Loucy (cell line): Measurements from ENCODE around the gene TTF2.

ENCODE experiments used
- H2AFZ ChIP-seq: fragments of 200-600 bp; sonication (generic); 2 replicates; pipeline ENCODE4 v1.6.0; 2016; ENCODE audit warnings: antibody characterized with exemption, mild to moderate bottlenecking, low read length, moderate library complexity
- H3F3A ChIP-seq: fragments of 200-600 bp; 2 replicates; pipeline ENCODE4 v1.6.0; 2016; ENCODE audit warnings: antibody characterized with exemption, low read depth, mild to moderate bottlenecking
- H3K27me3 ChIP-seq: fragments of 200-600 bp; sonication (generic); 2 replicates; pipeline ENCODE4 v1.6.1; 2014; ENCODE audit warnings: low read length, mild to moderate bottlenecking; ENCODE audit not compliant: insufficient read depth, poor library complexity, severe bottlenecking
- H3K36me3 ChIP-seq: fragments of 200-600 bp; sonication (generic); 2 replicates; pipeline ENCODE4 v1.6.1; 2016; ENCODE audit warnings: low read length; ENCODE audit not compliant: insufficient read depth
- H3K4me1 ChIP-seq: fragments of 200-600 bp; sonication (generic); 2 replicates; pipeline ENCODE4 v1.5.1; 2014; ENCODE audit warnings: low read length, mild to moderate bottlenecking; ENCODE audit not compliant: insufficient read depth, poor library complexity, severe bottlenecking
- H3K4me2 ChIP-seq: fragments of 200-600 bp; sonication (generic); 2 replicates; pipeline ENCODE4 v1.6.0; 2014; ENCODE audit warnings: antibody characterized with exemption, low read length, low read depth, mild to moderate bottlenecking; ENCODE audit not compliant: poor library complexity, severe bottlenecking
- H3K4me3 ChIP-seq: fragments of 200-600 bp; sonication (generic); 2 replicates; pipeline ENCODE4 v1.5.1; 2014; ENCODE audit warnings: low read length, mild to moderate bottlenecking, mixed read lengths; ENCODE audit not compliant: poor library complexity, severe bottlenecking
- H3K79me2 ChIP-seq: fragments of 200-600 bp; sonication (generic); 2 replicates; pipeline ENCODE4 v1.6.1; 2014; ENCODE audit warnings: low read length; ENCODE audit not compliant: insufficient read depth
- H3K9ac ChIP-seq: fragments of 200-600 bp; sonication (generic); 2 replicates; pipeline ENCODE4 v1.6.0; 2014; ENCODE audit warnings: mild to moderate bottlenecking, low read depth, low read length, moderate library complexity; ENCODE audit not compliant: poor library complexity, severe bottlenecking
- H3K9me2 ChIP-seq: fragments of 200-600 bp; sonication (generic); replicated peaks from 2 replicates; pipeline ENCODE4 v1.6.1; 2016; ENCODE audit warnings: low read depth, low read length, mixed read lengths
- H3K9me3 ChIP-seq: fragments of 200-600 bp; sonication (generic); 2 replicates; pipeline ENCODE4 v1.6.1; 2014; ENCODE audit warnings: mild to moderate bottlenecking, antibody characterized with exemption, low read length, low read depth; ENCODE audit not compliant: insufficient read depth
- H4K20me1 ChIP-seq: fragments of 200-600 bp; sonication (generic); 2 replicates; pipeline ENCODE4 v1.6.0; 2014; ENCODE audit warnings: antibody characterized with exemption, low read length, mild to moderate bottlenecking; ENCODE audit not compliant: insufficient read depth, poor library complexity, severe bottlenecking
- EZH2phosphoT487 ChIP-seq: fragments of 200-600 bp; IDR thresholded peaks from 2 replicates; pipeline ENCODE4 v1.6.1; 2018; ENCODE audit warnings: antibody characterized with exemption, mild to moderate bottlenecking, moderate library complexity, borderline replicate concordance
- TF ChIP-seq, protein P1 (sequence below): fragments of 200-600 bp; sonication (generic); conservative IDR thresholded peaks from 2 replicates; pipeline ENCODE4 v1.5.1; 2014; ENCODE audit warnings: mild to moderate bottlenecking, antibody characterized with exemption, low read length

TTF2 gene

DNA sequence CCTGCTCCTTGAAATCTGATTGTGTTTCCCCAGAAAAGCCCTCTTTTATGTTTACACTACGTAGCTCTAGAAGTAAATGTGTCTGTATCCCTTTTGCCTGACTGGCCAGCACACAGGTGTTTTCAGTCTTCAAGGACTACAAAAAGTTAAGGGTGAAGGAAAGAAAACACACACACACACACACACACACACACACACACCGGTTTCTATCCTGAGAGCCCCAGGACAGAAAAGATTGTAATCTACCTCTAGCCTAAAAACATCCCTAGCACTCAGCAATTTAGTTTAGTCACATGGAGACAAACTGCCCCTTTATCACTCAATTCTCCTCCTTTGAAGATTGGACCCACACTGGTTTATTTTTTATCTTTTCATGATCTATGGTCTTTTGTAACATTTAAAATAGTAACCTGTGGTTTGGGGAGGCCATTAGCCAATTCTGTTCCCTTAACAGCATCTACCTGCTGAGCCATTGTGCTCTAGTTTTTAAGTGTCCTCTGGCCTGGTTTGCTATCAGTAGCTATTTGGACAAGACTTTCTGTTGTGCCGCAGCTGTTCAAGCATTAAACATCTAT, 77.2 kb downstream of the TTF2 start:
- H4K20me1 ChIP-seq: no peaks in the 10 kb centered on the region
- H3K9me3 ChIP-seq: no peaks in the 10 kb centered on the region
- TF ChIP-seq, protein P1, sequence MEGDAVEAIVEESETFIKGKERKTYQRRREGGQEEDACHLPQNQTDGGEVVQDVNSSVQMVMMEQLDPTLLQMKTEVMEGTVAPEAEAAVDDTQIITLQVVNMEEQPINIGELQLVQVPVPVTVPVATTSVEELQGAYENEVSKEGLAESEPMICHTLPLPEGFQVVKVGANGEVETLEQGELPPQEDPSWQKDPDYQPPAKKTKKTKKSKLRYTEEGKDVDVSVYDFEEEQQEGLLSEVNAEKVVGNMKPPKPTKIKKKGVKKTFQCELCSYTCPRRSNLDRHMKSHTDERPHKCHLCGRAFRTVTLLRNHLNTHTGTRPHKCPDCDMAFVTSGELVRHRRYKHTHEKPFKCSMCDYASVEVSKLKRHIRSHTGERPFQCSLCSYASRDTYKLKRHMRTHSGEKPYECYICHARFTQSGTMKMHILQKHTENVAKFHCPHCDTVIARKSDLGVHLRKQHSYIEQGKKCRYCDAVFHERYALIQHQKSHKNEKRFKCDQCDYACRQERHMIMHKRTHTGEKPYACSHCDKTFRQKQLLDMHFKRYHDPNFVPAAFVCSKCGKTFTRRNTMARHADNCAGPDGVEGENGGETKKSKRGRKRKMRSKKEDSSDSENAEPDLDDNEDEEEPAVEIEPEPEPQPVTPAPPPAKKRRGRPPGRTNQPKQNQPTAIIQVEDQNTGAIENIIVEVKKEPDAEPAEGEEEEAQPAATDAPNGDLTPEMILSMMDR: no peak
- TF ChIP-seq EZH2phosphoT487: no peak
- no peaks in the 10 kb centered on the region for H3K9me2 ChIP-seq
- H3K9ac ChIP-seq: no peak overlapping the region
- H3K4me3 ChIP-seq: no peak overlapping the region
- H3K4me2 ChIP-seq: no peak overlapping the region
- H2AFZ ChIP-seq: no peak overlapping the region
- H3K79me2 ChIP-seq: no peaks in the 10 kb centered on the region
- no peaks in the 10 kb centered on the region for H3F3A ChIP-seq
- peaks cover 3% of the 10 kb centered on the region for H3K4me1 ChIP-seq
- H3K36me3 ChIP-seq: no peaks in the 10 kb centered on the region
- no peaks in the 10 kb centered on the region for H3K27me3 ChIP-seq

DNA sequence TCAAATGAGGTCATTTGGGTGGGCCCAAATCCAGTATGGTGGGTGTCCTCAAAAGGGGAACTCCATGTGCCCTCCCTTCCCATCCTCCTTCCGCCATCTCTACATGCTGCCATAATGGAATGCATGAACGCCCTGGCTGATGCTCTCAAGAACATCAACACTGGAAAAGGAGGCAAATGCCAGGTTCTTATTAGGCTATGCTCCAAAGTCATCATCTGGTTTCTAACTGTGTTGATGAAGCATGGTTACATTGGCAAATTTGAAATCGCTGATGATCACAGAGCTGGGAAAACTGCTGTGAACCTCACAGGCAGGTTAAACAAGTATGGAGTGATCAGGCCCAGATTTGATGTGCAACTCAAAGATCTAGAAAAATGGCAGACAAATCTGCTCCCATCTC, 78.0 kb downstream of the TTF2 start:
- no peaks in the 10 kb centered on the region for H3K36me3 ChIP-seq
- H3K9ac ChIP-seq: no peak overlapping the region
- H3K27me3 ChIP-seq: no peaks in the 10 kb centered on the region
- H3K4me2 ChIP-seq: no peak overlapping the region
- H3K9me2 ChIP-seq: no peaks in the 10 kb centered on the region
- TF ChIP-seq, protein P1: no peak
- TF ChIP-seq EZH2phosphoT487: no peak
- H3K4me1 ChIP-seq: peaks cover 3% of the 10 kb centered on the region
- H3K79me2 ChIP-seq: no peaks in the 10 kb centered on the region
- H3K4me3 ChIP-seq: no peak overlapping the region
- H3F3A ChIP-seq: no peaks in the 10 kb centered on the region
- H4K20me1 ChIP-seq: no peaks in the 10 kb centered on the region
- no peaks in the 10 kb centered on the region for H3K9me3 ChIP-seq
- no peak overlapping the region for H2AFZ ChIP-seq

DNA sequence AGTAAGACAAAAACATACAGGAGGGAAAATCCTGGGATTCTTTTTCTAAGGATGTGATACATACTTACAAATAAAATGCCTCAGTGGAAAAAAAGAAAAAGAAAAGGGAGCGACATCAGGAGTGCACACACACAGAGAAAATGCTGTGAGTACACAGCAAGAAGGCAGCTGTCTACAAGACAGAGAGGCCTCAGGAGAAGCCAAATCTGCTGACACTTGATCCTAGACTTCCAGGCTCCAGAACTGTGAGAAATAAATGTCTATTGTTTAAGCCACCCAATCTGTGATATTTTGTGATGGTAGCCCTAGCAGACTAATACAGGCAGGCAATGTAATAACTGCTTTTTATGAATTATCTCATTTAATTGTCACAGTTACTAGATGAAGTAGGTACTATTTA, 78.4 kb downstream of the TTF2 start:
- H3K4me1 ChIP-seq: peaks cover 3% of the 10 kb centered on the region
- no peaks in the 10 kb centered on the region for H3K36me3 ChIP-seq
- H3K4me3 ChIP-seq: no peak overlapping the region
- no peak overlapping the region for H2AFZ ChIP-seq
- no peaks in the 10 kb centered on the region for H3K79me2 ChIP-seq
- H3K9ac ChIP-seq: no peak overlapping the region
- no peak for TF ChIP-seq EZH2phosphoT487
- TF ChIP-seq, protein P1: no peak
- no peaks in the 10 kb centered on the region for H3K9me2 ChIP-seq
- no peaks in the 10 kb centered on the region for H4K20me1 ChIP-seq
- H3K27me3 ChIP-seq: no peaks in the 10 kb centered on the region
- H3K4me2 ChIP-seq: no peak overlapping the region
- no peaks in the 10 kb centered on the region for H3K9me3 ChIP-seq
- no peaks in the 10 kb centered on the region for H3F3A ChIP-seq
